T1000 (cell line): Measurements from ENCODE around the gene GPR180.

Source experiments
- DNase-seq: peaks from one replicate; lab custom pipeline; 2025; ENCODE audit warnings: mixed read lengths; lab: John Stamatoyannopoulos, UW

Gene GPR180

DNA sequence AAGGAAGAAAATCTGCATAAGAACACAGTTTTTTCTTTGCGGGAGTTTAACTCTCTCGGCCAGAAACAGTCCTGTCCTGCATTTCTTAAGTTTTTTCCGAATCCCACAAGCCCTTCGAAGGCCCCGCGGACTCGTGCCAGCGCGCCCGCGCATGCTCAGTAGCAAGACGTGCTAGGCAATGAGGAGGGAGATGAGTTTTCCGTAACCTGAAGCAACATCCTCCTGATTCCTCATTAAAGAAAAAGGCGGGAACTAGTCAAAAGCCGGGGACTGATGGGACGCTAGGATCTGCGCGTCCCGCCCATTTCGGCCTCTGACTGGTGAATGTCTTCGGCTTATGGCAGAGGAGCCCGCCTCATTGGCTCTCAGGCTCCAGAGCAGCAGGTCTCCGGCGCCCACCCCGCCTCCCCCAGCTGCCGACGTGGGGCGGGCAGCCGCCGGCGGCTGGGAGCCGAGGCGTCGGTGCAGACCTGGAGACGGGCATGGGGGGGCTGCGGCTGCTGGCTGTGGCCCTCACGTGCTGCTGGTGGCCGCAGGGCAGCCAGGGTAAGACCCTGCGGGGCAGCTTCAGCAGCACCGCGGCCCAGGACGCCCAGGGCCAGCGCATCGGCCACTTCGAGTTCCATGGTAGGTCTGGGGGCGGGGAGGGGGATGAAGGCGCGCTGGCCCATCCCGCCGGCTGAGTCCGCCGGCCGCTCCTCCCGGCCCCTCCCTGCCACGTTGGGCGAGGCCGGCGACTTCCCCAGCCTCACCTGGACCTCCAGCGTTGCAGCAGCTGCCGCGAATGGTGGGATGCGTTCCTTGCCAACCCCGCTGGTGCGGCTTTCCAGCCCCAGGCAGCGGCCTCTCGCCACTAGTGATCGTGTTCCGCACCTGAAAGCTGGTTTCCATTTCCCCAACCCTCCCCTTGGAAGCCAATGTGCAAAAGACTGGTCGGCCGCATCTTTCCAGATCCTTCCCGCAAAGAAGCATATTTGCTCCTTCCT lies at the start of gene GPR180:
TSS of gene GPR180 (plus strand) at position 412 of the 986 bp plus-strand sequence. CDS start at position 483, 71 bp downstream.
- peak; percentile 86 for DNase-seq

DNA sequence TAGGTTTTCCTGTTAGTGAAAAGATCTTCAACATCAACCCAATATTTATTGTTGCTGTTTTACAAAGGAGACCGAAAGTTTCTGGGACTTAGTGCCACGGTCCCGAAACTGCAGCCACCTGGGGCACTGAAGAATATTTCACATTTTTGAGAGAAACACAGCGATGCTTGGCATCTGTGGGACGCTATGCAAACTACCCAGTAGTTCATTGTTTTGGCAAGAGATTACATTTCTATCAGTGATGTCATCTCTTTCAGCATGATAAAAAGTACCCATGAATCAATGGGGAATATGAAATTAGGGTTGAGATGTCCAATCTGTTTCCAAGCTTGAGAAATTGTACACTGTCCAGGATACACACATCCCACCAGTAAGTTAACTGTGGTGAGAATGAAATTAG lies 49.6 kb upstream of the GPR180 start:
- no peak for DNase-seq

DNA sequence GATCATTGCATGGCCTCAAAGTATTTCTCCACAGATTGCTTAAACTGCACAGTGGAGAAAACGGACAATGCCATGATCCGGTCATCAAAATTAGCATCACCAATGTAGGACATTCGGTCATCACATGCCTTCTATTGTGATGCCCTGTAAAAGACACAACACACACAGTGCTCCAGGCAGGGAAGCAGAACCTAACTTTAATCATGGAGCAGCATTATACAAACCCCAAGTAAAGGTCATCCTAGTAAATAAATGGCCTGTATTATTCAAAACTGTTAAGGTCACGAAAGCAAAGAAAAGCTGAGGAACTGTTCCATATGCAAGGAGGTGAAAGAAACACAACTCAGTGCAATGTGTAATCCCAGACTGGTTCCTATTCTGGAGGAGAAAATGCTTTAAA lies 47.9 kb upstream of the GPR180 start:
- no peak for DNase-seq

DNA sequence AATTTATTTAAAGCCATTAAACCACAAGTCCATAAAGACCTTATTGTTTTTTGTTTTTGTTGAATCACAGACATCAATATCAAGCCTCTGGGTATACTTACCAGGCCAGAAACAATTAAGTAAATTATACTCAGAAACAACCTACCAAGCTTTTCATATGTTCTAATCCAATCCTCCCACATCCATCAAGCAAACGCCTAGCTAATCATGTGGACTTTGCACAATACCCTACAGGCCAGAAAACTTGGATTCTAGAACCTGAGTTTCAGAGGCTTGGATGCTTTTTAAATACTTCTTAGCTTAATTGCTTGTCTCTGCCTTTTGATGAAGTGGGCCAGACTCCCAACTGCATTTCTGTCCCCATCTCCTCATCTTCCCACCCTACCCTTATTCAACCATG lies 45.6 kb upstream of the GPR180 start:
- no peak for DNase-seq

DNA sequence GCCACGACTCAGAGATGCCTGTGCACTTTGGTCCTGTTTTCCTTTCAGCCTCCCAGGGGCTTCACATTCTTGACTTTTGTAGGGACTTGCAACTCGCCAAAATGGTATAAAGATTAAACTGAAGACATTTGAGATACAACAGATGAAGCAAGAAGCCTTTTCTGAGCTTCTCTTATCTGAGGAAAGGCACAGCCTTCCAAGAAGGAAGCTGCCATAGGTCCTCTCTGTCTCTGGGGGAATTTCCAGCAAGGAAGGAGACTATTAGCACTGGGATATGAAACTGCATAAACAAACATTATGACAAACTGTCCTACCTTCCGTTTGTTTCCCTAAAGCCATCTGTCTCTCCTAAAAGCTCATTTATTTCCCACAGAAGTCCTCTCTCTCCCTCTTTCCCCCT lies 45.0 kb upstream of the GPR180 start:
- DNase-seq, result no peak

DNA sequence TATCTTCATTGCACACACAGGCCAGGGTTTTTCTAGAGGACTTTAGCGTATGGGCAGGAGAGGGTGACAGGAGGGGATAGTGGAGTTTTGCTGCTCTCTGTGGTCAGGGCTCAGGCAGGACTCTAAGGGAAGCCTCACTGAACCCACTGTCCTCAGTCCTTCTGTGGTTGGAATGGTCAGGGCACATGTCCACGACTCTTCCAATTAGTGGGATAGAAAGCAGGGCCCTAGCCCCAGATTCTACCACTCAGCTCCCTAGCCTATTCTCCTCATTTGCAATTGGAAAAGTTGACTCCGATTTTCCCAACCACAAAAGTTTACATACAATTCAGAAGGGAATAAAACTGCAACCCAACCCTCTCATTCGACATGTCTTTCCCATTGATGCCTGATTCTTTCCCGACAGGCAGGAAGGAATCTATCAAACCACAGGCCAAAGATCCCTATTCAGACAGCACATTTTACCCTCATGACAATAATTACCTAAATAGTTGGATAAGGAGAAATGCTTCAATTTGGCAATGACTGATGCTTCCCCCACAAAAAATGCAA lies 43.9 kb upstream of the GPR180 start:
- no peak for DNase-seq

DNA sequence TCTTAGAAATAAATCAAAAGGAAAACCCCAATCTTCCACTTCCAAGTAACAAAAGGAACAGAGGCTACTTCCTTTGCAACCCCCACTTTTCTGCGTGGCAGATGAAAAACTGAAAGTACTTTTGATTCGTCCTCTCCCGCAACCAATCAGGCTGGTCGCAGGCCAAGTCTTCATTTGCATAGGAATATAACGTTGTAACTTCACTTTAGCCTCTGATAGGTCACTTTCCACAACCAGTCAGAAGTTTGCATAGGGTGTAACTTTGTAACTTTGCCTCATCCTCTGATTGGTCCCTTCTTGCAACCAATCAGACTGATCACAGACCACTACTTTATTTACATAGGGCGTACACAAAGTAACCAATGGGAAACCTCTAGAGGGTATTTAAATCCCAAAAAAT lies 42.9 kb upstream of the GPR180 start:
- DNase-seq, result no peak

DNA sequence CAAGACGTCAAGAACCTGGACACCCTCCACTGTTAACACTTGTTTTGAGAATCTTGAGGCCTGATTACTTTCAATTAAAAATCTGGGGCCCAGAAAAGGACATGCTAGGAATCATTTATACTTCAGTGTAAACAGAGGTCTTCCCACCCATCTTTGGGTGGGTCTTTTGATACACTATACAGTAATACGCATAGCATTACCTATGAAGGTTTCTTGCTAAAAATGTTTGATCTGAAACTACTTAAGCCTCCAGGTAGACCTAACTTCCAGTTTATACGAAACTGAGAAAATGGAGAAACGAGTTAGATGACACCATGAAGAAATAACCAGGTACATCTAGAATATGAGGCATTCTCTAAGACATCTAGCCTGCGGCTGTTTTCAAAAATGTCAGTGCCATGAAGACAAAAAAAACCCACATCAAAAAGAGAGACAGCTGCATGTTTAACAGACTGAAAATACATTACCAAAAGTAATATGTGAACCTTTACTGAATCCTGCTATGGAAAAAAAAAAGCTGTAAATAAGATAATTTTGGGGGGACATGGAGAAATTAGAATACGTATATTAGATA lies 42.3 kb upstream of the GPR180 start:
- DNase-seq, result no peak

DNA sequence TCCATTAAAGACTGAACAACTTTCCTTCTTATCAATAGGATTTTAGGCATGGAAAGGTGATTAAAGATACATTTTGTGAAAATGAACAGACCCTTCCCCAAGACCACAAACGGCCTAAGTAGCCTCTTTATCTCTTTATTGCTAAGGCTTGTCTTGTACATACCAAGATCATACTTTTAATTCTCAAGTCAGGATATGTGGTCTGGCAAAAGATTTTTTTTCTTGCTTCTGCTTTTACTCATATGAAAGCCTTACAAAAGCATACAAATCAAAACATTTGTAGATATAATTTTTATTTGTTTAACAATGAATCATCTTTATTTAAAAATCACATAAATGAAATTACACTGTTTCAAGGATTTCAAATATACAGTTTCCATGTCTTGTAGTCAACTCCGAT lies 41.5 kb upstream of the GPR180 start:
- DNase-seq, result no peak

DNA sequence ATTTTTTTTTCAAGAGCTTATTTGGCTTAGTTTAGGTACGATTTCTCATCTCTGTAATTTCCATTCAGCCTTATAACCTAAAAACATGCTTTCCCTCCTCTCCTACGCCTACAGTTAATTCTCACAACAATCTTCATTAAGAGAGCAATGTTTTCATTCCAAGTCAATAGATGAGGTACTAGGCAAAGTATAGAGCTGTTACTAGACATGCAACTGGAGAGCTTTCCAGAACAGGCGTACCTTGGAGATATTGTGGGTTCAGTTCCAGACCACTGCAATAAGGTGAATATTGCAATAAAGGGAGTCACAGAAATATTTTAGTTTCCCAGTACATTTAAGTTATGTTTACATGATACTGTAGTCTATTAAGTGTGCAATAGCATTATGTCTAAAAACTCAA lies 40.5 kb upstream of the GPR180 start:
- no peak for DNase-seq

DNA sequence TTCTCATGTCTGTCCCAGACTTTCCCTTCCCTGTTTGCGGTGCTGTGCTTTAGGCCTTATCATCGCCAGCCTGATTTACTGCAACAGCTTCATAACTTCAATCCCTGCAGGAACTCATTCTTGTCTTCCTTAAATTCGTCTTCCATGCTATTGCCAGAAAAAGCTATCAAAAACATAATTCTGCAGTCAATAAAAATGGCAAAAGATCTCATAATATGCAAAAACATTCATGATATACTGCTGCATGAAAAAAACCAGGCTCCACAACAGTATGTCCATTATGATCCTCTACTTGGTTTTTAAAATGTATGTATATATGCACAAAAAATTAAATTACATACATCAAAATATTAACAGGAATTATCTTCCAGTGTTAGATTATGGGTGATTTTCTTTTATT lies 34.1 kb upstream of the GPR180 start:
- DNase-seq, result no peak

DNA sequence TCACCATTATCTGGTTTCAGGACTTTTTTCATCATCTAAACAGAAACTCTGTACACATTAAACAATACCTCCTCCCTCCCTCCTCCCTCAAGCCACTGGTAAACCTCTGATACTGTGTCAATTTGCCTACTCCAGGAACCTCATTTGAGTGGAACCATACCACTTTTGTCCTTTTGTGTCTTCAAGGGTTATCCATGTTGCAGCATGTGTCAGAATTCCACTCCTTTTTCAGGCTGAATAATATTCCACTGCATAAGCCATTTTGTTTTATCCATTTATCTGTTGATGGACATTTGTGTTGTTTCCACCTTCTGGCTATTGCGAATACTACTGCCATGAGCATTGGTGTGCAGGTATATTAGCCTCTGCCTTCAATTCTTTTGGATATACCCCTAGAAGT lies 33.2 kb upstream of the GPR180 start:
- DNase-seq, result no peak

DNA sequence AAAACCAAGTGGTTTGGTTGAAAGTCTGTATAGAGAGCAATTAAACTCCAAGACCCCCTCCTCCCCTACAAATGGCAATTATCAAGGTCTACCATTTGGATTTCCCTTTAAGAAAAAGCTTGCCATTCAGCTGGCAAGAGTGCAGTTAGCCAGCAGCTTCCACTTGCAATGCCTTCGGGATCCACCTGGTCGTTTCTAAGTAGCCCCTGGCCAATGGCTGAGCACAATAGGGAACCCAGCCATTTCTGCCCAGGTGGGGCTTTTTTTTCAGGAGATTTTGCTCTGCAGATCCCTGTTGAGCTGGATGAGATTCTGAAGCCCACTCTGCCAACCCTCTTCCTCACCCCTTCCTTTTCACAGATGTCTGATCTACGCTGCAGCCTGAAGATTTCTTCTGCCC lies 32.0 kb upstream of the GPR180 start:
- no peak for DNase-seq

DNA sequence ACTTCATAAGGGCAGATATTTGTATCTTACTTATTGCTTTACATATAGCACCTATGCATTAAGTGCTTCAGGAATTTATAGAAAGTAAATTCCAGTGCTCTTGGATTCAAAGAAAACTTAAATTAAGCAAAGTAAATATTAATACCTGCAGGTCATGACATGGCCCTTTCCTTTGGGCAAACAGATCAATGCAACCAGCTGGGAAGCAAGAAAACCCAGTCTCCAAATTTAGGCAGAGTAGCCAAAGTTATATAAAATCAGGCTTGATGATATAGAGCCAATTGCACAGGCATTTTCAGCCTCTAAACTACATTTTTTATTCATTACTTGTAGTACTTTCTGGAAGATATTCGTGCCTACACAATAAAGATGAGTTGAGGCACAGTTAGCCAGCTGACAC lies 22.6 kb upstream of the GPR180 start:
- no peak for DNase-seq

DNA sequence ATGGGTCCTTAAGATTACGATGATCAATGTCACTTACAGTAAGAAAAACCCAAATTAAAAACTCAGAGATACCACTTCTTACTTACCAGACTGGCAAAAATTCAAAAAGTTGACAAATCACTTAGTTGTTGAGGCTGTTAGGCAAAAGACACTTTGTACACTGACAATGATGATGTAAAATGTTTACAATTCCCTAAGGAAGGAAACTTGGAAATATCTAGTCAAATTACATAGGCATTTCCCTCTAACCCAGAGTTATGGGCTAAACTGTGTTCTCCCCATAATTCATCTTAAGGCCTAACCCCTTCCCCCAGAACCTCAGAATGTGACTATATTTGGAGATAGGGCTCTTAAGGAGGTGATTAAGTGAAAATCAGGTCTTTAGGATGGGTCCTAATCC lies 17.7 kb upstream of the GPR180 start:
- DNase-seq, result no peak

DNA sequence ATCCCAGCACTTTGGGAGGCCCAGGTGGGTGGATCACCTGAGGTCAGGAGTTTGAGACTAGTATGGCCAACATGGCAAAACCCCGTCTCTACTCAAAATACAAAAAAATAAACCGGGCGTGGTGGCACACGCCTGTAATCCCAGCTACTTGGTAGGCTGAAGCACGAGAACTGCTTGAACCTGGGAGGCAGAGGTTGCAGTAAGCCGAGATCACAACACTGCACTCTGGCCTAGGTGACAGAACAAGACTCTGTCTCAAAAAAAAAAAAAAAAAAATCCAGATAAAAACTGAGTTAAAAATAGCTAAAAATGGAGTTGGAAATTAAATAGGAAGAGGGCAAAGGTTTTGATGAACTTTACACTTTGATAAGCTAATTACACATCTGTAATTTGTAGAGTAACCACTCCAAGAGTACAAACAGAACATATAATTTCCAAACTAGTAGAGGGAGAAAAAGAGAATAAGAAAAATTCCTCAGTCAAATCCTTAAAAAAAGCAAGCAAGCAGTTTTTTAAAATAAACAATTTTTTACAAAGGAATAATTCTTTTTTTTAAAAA lies 16.0 kb upstream of the GPR180 start:
- DNase-seq, result no peak

DNA sequence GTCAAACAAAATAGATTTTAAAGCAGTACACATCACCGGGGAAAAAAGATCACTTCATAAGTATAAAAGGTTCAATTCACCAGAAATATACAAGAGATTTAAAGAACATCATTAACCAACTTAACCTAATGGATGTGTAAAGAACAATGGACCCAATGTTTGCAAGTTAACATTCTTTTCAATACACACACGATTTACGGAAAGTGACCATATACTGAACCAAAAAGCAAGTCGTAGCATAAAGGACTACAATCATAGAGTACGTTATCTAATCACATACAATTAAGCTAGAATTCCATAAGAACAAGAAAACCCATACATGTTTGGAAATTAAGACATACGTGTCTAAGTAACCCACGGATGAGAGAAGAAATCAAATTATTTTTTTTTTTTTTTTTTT lies 15.3 kb upstream of the GPR180 start:
- DNase-seq, result no peak

DNA sequence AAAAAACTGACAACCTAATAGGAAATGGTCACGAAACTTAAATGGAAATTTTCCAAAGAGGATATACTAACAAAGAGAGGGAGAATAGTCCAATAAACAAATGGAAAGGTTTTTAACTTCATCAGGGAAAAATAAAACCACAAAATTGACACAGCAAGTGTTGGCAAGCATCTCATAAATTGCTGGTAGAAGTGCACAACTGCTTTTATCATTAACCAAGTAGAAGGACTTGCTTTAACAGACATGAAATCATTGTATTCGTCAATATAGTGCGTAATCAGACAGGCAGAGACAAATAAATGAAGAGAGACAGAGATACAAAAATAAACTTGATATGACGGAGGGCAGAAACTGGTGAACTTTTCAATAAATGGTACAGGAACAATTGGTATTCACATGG lies 13.1 kb upstream of the GPR180 start:
- DNase-seq, result no peak

DNA sequence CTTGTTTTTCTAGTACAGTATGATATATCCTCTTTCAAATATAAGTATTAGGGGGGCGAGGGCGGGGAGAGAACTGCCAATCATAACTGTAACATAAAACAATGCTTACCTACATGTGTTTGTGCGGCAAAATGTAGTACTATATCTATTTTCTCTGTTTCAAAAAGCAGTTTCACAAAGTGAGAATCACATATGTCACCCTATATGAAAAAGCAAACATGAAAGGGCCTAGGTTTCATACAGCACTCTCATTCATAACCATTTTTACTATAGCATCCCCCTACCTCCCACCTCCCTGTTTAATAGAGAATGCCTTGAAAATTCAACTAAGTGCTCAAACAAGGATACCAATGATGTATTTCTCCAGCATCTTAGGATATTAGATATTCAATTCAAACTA lies 10.9 kb upstream of the GPR180 start:
- DNase-seq, result no peak

DNA sequence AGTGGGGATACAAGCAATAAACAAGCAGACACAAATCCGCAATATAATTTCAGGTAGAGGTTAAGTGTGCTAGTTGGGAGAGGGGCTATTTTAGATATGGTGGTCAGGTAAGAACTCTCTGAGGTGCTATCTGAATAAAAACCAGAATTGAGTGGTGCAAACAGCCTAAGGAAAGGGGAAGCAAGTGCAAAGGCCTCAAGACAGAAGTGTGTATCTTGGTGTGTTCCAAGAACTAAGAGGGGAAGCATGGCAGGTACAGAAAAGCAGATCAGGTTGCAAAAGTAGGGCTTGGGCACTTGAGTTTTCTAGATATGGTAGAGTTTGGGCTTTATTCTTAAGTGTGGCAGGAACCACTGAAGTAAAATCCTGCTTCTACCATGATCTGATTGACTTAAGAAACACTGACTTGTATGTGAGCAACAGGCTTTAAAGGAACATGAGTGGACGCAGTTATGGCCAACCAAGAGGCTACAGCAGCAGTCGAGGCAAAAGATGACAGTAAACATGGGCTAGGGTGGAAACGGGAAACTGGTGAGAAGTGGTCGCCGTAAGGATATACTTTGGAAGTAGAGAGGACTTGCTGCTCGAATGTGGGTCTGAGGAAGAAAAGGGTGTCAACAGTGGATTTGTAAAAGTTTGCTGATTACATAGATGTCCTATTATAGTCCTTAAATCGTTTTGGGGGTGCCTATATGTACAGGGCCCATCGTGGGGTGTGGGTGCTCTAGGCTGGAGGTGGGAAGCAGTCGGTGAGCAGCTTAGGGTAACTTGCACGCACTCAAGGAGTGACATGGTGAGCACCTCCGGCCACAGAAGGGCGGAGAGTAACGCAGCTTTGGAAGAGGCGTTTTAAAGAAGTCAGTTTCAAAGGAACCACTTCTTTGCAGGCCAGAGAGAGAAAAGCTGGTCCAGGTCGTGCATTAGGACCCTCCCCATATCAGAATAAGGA lies 6.4 kb upstream of the GPR180 start:
- no peak for DNase-seq

DNA sequence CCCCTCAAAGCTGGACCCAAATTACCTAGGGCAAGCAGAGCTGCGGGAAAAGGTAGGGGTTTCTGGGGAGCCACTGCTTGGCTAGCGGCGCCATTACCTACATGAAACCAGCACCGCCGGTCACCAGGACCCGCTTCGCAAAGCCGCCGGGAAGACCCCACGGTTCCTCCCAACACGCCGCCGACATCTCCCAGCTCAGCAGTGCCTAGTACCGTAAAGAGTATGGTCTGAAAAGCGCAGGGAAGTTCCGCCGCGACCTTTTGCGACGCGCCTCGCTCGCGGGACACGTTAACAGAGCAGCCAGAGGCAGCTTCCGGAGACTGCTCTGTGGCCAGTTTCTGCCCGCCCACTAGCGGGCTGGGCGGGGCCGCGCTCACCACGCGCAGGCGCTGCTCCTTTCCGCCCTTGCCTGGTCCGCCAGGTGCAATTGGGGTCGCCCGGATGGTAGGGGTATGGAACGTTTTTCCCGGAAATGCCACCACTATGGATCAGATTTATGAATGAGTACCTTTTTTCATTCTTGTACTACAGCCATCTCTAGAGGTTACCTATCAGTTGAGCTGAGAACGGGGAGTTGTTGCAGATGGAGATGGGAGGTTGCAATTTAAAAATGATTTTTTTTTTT lies 5.6 kb upstream of the GPR180 start, which contains the start of gene TGDS:
TSS of gene TGDS (minus strand) at position 203 of the 625 bp plus-strand sequence. CDS start at position 187, 16 bp downstream.
- DNase-seq, result peak; percentile 71
